Measurements from ENCODE around the gene OOSP1.

DNA sequence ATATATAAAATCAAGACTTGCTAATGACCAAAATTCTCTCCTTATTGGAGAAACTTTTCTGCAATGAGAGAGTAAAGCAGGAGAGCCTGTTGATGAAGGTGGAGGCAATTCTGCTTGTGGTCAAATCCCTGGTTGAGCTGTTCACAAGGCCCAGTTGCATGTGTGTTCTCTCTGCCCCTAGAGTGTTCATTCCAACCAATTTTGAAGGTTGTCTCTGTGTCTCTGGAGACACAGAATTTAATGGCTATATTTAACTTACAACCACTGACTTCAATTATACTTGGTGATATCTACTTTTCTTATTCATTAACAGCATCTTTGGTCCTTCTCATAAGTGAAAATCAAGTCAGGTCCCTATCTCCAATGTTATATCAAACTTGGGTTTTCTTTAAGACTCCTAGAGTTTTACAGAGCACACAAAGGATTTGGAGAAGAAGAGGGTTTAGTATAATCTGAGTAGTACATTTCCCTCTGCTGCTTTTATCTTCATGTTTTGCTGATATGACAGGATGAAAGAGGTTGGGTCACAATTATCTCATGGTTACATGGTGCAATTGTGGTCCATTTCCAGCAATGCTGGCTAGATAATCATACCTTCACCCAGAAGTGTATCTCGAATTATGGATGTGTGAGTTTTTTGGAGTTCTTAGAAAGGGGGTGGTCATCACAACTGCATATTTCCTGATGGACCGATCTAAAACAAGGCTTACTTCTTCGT lies 29.6 kb downstream of the OOSP1 start:
- TF ChIP-seq CTCF (conservative IDR thresholded peaks at IDR 0.05; ENCODE audit: low read depth in 2 of 2) (no peak), EZH2 (IDR thresholded peaks at IDR 0.05; ENCODE audit: low read depth, unreplicated experiment) (no peak), ETS1 (IDR thresholded peaks at IDR 0.05) (no peak), POLR2AphosphoS5 (IDR thresholded peaks at IDR 0.05; ENCODE audit: low read depth) (no peak)
- TF ChIP-seq, protein P1, sequence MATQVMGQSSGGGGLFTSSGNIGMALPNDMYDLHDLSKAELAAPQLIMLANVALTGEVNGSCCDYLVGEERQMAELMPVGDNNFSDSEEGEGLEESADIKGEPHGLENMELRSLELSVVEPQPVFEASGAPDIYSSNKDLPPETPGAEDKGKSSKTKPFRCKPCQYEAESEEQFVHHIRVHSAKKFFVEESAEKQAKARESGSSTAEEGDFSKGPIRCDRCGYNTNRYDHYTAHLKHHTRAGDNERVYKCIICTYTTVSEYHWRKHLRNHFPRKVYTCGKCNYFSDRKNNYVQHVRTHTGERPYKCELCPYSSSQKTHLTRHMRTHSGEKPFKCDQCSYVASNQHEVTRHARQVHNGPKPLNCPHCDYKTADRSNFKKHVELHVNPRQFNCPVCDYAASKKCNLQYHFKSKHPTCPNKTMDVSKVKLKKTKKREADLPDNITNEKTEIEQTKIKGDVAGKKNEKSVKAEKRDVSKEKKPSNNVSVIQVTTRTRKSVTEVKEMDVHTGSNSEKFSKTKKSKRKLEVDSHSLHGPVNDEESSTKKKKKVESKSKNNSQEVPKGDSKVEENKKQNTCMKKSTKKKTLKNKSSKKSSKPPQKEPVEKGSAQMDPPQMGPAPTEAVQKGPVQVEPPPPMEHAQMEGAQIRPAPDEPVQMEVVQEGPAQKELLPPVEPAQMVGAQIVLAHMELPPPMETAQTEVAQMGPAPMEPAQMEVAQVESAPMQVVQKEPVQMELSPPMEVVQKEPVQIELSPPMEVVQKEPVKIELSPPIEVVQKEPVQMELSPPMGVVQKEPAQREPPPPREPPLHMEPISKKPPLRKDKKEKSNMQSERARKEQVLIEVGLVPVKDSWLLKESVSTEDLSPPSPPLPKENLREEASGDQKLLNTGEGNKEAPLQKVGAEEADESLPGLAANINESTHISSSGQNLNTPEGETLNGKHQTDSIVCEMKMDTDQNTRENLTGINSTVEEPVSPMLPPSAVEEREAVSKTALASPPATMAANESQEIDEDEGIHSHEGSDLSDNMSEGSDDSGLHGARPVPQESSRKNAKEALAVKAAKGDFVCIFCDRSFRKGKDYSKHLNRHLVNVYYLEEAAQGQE (IDR thresholded peaks at IDR 0.05; ENCODE audit: unreplicated experiment) = no peak
